Fibroblast of pulmonary artery (primary cell): ENCODE results near the gene RASAL2.
"Not testable (repeated sequence)": the region's sequence is repeated elsewhere in the genome, so short reads cannot be mapped to it uniquely, and the experiment has no call there.

Experiments
- DNase-seq: peaks from one replicate; pipeline ENCODE4 v3.0.0-alpha.2; 2010; ENCODE audit warnings: low read depth
- H3K4me3 ChIP-seq: replicated peaks from 2 replicates; pipeline ENCODE4 v1.5.1; 2011; ENCODE audit warnings: low read depth, mild to moderate bottlenecking, control low read depth, low read length, moderate library complexity
- TF ChIP-seq, protein P1 (sequence below): IDR thresholded peaks from 2 replicates; pipeline ENCODE4 v1.5.1; 2011; ENCODE audit warnings: mild to moderate bottlenecking, control low read depth, low read length, inconsistent platforms; ENCODE audit errors: missing control alignments

Gene RASAL2

DNA sequence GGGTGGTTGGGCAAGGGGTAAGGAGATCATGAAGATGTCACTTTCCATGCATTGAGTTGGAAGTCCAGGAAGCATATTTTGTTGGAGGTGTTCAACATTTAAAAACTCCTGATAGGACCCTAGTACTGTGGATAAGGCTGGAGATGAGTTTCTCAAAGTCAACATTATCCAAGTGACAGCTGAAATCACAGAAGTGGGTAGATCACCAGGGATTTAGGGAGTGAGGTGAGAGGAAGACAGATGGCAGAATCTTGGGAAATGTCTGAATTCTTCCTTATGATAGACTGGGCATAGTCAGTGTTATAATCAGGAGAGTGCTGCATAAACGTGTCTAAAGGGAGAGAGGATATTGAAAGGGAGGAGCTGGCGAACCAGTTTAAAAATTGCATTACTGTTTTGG, 5.3 kb upstream of the RASAL2 start:
- no peak for DNase-seq
- TF ChIP-seq, protein P1, sequence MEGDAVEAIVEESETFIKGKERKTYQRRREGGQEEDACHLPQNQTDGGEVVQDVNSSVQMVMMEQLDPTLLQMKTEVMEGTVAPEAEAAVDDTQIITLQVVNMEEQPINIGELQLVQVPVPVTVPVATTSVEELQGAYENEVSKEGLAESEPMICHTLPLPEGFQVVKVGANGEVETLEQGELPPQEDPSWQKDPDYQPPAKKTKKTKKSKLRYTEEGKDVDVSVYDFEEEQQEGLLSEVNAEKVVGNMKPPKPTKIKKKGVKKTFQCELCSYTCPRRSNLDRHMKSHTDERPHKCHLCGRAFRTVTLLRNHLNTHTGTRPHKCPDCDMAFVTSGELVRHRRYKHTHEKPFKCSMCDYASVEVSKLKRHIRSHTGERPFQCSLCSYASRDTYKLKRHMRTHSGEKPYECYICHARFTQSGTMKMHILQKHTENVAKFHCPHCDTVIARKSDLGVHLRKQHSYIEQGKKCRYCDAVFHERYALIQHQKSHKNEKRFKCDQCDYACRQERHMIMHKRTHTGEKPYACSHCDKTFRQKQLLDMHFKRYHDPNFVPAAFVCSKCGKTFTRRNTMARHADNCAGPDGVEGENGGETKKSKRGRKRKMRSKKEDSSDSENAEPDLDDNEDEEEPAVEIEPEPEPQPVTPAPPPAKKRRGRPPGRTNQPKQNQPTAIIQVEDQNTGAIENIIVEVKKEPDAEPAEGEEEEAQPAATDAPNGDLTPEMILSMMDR: no peak
- H3K4me3 ChIP-seq: no peak overlapping the region

DNA sequence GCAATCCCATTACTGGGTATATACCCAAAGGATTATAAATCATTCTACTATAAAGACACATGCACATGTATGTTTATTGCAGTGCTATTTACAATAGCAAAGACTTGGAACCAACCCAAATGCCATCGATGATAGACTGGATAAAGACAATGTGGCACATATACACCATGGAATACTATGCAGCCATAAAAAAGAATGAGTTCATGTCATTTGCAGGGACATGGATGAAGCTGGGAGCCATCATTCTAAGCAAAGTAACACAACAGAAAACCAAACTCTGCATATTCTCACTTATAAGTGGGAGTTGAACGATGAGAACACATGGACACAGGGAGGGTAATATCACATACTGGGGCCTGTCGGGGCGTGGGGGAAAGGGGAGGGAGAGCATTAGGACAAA, 2.5 kb upstream of the RASAL2 start:
- not testable (repeated sequence) for H3K4me3 ChIP-seq, DNase-seq

DNA sequence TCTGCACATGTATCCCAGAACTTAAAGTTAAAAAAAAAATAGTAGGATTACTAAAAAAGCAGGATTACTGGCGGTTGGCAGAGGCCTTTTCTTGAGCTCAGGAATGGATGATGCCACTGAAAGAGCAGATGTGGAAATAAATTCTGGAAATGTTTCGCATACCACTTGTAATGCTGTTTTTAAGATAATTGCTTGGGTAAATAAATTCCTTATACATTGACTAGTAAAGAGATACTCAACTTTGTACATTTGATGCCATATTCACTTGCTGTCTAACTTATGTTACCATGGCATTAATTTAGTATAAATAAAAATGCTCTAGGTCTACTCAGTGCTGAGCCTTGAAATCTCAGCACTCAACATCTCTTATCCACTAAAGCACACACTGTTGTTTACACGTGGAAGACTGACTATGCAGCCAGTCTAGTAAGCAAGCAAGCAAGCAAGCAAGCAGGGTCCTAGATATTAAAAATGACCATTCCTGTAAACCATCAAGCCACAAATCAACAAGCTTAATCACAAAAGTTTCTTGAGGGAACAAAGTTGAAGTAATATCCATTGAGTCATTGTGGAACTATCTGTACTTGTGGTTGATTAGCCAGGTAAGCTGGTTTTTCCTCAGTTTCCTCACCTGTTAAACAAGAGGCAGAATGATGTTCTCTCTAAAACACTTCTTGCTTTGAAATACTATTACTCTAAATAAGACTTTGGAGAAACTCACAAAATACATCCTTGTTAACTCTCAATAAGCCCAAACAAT, 1.7 kb upstream of the RASAL2 start:
- TF ChIP-seq, protein P1: no peak
- peak; percentile 59 for DNase-seq
- peak overlapping the region; percentile 95 for H3K4me3 ChIP-seq

DNA sequence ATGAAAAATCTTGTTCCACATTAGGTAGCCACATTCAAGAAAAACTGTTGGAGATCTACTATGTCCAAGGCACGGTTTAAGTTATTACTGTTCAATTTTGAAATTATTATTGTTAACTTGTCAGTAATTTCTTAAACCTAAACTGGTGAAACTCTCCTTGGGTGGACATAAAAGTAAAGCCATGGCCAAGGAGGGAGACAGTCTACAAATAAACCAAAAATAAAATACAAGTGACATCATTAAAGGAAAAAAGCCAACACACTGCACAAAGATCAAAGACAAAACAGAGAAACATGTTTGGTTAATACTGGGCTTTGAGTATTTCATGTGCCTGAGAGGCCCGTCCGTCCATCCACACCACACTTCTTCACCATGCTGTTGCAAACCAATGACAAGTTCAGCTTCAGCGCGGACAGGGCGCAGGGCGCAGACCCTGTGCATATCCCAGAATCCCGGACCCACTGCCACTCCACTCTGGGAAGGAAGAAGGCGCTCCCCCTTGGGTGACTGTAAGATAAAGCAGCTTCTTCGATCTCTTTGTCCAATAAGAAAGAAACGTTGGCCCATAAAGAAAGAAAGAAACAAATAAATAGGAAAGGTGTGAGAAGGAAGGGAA, 918 bp upstream of the RASAL2 start:
- H3K4me3 ChIP-seq: peak overlapping the region; percentile 95
- no peak for DNase-seq
- TF ChIP-seq, protein P1: peak; percentile 2

DNA sequence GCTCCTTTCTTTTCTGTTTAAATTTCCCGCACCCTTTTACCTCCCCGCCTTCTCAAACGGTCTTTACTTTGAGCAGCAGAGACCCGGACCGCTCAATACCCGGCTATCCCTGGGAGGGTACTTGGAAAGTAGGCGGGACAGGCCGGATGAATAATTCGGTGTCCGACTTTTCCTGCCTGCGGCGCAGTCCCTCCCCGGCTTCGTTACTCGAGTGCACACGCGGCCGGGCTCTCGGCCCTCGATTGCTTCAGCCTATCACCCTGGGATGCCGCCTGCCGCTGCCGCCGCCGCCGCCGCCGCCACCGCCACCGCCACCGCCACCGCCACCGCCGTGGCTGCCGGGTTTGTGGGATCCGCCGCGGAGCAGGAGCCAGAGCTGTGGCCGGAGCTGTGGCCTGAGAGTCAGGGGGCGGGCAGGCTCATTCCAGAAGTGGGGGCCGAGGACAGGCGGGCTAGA, 382 bp upstream of the RASAL2 start:
- DNase-seq: peak; percentile 97

DNA sequence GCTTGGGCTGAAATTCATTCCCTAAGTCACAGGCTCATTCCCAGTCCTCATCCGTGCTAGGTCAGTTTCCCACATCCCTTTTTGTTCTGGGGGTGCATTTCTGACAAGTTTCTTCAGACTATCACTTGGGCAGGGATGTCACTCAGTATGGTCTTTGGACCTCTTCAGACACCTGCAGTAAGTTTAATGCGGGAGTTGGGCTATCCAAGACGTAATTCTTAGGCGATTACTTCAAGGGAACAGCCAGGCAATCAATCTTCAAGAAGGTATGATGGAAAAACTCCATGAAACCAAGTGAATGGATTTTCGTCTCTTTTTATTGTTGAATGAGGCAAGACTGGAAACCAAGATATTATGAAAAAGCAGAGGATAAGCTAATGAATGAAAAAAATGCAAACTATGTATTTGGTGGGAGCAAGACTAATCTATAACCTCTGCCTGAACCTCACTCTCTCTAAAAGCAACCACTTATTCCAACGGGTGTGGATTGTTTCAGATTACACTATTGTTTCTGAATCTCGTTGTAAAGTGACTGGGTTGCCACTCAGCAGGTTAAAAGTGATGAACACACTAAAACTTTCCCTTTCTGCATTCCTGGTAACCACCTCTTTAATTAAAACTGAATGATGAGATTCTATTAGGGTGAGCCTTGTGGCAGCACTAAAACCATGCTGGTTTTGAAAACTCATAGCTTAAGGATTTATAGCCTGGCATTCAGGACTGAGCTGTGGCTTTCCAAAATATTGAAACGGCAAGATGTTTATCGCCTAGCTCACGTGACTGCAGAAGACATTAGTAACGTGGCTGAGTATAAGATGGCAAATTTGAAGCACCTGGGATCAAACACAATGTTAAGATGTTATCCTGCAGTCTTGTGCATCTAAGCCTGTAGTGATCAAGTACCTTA, 1.1 kb downstream of the RASAL2 start:
- DNase-seq: peak; percentile 42
- TF ChIP-seq, protein P1: no peak
- peak overlapping the region; percentile 95 for H3K4me3 ChIP-seq

More for the DNA sequence above, 382 bp upstream of the RASAL2 start:
- TF ChIP-seq, protein P1: no peak
- H3K4me3 ChIP-seq: peak overlapping the region; percentile 95

DNA sequence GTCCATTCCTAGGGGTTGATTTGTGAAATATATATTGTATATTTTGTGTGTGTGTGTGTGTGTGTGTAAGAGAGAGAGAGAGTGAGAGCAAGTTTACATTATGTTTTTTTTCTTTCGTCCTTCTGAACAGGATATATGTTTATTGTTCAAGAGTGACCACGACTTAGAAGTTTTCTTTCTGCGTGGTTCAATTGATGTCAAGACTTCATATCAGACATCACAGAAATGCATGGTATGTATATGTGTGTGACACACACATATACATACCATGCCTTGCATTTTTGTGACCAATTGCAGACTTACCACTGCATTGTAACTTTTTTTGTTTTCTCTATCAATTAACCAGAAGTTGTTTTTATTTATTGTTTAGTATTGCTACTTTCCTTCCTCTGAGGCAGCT, 2.5 kb downstream of the RASAL2 start:
- peak; percentile 23 for DNase-seq
- TF ChIP-seq, protein P1: no peak
- H3K4me3 ChIP-seq: peak overlapping the region; percentile 95
